WERI-Rb-1 (cell line): ENCODE data around the gene CHD5.

ENCODE experiments used
- DNase-seq: peaks from one replicate; pipeline ENCODE4 v3.0.0-alpha.2; 2020
- H3K27ac ChIP-seq: fragments of 250-450 bp; sonication (Bioruptor Pico); 2 replicates; pipeline ENCODE4 v1.5.1; 2020; ENCODE audit warnings: mild to moderate bottlenecking, moderate library complexity
- H3K27me3 ChIP-seq: fragments of 250-450 bp; sonication (Bioruptor Pico); 2 replicates; pipeline ENCODE4 v1.5.1; 2021; ENCODE audit warnings: mild to moderate bottlenecking, low read depth, moderate library complexity; ENCODE audit not compliant: insufficient read depth, severe bottlenecking
- H3K36me3 ChIP-seq: fragments of 250-450 bp; sonication (Bioruptor Pico); 2 replicates; pipeline ENCODE4 v1.5.1; 2020; ENCODE audit warnings: mild to moderate bottlenecking, moderate library complexity
- H3K4me3 ChIP-seq: 2 replicates; pipeline ENCODE4 v1.5.1; 2011; ENCODE audit warnings: low read depth, mild to moderate bottlenecking, control low read depth, low read length
- H3K9me3 ChIP-seq: fragments of 250-450 bp; sonication (Bioruptor Pico); 2 replicates; pipeline ENCODE4 v1.5.1; 2021; ENCODE audit warnings: mild to moderate bottlenecking, moderate library complexity; ENCODE audit not compliant: severe bottlenecking
- CTCF ChIP-seq: IDR thresholded peaks from 2 replicates; pipeline ENCODE4 v1.5.1; 2011; ENCODE audit warnings: low read depth, mild to moderate bottlenecking, control low read depth, inconsistent platforms, low read length

CHD5 gene

GRCh38 chr1:6087377-6087772, 92.7 kb downstream of the CHD5 start:
- no peak overlapping the region for H3K4me3 ChIP-seq
- H3K36me3 ChIP-seq, result no peaks in the 10 kb centered on the region; the same call in 1 of the 2 replicates
- no peaks in the 10 kb centered on the region for H3K27me3 ChIP-seq

GRCh38 chr1:6086762-6087376, 93.3 kb downstream of the CHD5 start:
- H3K27ac ChIP-seq, result no peak overlapping the region
- H3K9me3 ChIP-seq, result no peaks in the 10 kb centered on the region
- no peak for DNase-seq
- H3K27me3 ChIP-seq, result no peaks in the 10 kb centered on the region
- no peak for TF ChIP-seq CTCF
- no peak overlapping the region for H3K4me3 ChIP-seq
- H3K36me3 ChIP-seq, result no peaks in the 10 kb centered on the region; the same call in 1 of the 2 replicates

More at GRCh38 chr1:6087377-6087772, 92.7 kb downstream of the CHD5 start:
- no peak for TF ChIP-seq CTCF
- H3K9me3 ChIP-seq, result no peaks in the 10 kb centered on the region
- H3K27ac ChIP-seq, result no peak overlapping the region
- DNase-seq, result no peak

GRCh38 chr1:6086358-6086757, 93.8 kb downstream of the CHD5 start:
- DNase-seq, result no peak
- H3K36me3 ChIP-seq, result no peaks in the 10 kb centered on the region; the same call in 1 of the 2 replicates
- H3K9me3 ChIP-seq, result no peaks in the 10 kb centered on the region
- no peak for TF ChIP-seq CTCF
- H3K27ac ChIP-seq, result no peak overlapping the region
- no peaks in the 10 kb centered on the region for H3K27me3 ChIP-seq
- H3K4me3 ChIP-seq, result no peak overlapping the region

GRCh38 chr1:6085666-6086065, 94.5 kb downstream of the CHD5 start:
- no peak overlapping the region for H3K27ac ChIP-seq
- no peak overlapping the region for H3K4me3 ChIP-seq
- TF ChIP-seq CTCF, result no peak
- H3K27me3 ChIP-seq, result no peaks in the 10 kb centered on the region
- H3K9me3 ChIP-seq, result no peaks in the 10 kb centered on the region
- DNase-seq, result no peak
- H3K36me3 ChIP-seq, result no peaks in the 10 kb centered on the region; the same call in 1 of the 2 replicates

GRCh38 chr1:6084781-6085495, 95.2 kb downstream of the CHD5 start:
- Histone ChIP-seq H3K9me3 (no peaks in the 10 kb centered on the region), H3K27me3 (no peaks in the 10 kb centered on the region), H3K27ac (no peak overlapping the region), H3K4me3 (no peak overlapping the region), H3K36me3 (no peaks in the 10 kb centered on the region; the same call in 1 of the 2 replicates)
- TF ChIP-seq CTCF, result no peak
- no peak for DNase-seq
